Right lobe of liver (tissue), 4 donors: ENCODE measurements around the gene GABRG2.

Source experiments
- POLR2A ChIP-seq: fragments of 450-650 bp; IDR thresholded peaks from one replicate; pipeline ENCODE4 v1.6.1; 2017; ENCODE audit warnings: antibody characterized with exemption, mild to moderate bottlenecking
- TF ChIP-seq, protein P1 (sequence below), 4 donors: fragments of 200-600 bp in 3 of 4; fragments of 450-650 bp in 1 of 4; IDR thresholded peaks; one replicate each; pipeline versions ENCODE4 v1.5.1 to v1.8.0; 2016 to 2022; ENCODE audit warnings: antibody characterized with exemption in 4 of 4, mild to moderate bottlenecking in 2 of 4
- donor health status: DM: no; HTN: no; CAD: no.
- donor health status: DM: no; HTN: no; CAD: no.
- donor health status: DM: no; HTN: yes; CAD: no.

DNA sequence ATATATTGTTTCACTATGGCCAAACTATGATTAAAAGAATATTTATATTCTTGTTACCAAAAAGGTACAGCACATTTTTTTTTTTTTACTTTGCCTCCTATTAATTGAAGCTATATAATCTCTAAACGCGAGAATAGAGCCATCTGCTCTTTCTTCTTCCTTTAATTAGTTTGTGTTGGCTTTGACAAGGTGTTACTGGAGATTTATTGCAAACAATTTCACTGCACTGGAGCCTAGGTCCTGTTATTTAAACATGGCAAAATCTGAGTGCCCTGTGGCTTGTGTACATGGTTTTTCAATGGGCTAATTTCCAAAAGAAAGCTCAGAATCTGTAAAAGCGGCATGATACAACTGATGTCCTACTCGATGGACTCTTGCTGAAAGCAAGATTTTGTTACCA, 40.8 kb upstream of the GABRG2 start:
- no peak for TF ChIP-seq POLR2A
- TF ChIP-seq, protein P1, sequence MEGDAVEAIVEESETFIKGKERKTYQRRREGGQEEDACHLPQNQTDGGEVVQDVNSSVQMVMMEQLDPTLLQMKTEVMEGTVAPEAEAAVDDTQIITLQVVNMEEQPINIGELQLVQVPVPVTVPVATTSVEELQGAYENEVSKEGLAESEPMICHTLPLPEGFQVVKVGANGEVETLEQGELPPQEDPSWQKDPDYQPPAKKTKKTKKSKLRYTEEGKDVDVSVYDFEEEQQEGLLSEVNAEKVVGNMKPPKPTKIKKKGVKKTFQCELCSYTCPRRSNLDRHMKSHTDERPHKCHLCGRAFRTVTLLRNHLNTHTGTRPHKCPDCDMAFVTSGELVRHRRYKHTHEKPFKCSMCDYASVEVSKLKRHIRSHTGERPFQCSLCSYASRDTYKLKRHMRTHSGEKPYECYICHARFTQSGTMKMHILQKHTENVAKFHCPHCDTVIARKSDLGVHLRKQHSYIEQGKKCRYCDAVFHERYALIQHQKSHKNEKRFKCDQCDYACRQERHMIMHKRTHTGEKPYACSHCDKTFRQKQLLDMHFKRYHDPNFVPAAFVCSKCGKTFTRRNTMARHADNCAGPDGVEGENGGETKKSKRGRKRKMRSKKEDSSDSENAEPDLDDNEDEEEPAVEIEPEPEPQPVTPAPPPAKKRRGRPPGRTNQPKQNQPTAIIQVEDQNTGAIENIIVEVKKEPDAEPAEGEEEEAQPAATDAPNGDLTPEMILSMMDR (IDR thresholded peaks at IDR 0.05): no peak
